Measurements from ENCODE around the gene HECTD1.

DNA sequence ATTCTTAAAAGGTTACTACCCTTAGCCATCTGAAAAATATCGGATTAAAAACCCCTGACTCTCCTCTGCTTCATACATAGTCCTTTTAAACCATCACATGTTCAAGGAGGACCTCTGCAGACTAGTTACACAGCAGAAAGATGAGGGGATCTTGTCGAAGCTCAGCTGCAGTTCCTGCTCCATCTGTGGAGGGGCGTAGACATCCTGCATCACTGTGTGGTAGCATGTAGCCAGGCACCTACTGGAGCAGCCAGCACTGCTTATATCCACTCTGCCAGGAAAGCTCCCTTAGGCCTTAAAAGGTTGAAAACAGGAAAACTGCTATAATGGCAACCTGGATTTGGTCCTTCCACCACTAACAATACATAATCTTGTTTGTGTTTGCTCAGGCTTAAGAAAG, 123.8 kb downstream of the HECTD1 start:
- TF ChIP-seq, protein P1, sequence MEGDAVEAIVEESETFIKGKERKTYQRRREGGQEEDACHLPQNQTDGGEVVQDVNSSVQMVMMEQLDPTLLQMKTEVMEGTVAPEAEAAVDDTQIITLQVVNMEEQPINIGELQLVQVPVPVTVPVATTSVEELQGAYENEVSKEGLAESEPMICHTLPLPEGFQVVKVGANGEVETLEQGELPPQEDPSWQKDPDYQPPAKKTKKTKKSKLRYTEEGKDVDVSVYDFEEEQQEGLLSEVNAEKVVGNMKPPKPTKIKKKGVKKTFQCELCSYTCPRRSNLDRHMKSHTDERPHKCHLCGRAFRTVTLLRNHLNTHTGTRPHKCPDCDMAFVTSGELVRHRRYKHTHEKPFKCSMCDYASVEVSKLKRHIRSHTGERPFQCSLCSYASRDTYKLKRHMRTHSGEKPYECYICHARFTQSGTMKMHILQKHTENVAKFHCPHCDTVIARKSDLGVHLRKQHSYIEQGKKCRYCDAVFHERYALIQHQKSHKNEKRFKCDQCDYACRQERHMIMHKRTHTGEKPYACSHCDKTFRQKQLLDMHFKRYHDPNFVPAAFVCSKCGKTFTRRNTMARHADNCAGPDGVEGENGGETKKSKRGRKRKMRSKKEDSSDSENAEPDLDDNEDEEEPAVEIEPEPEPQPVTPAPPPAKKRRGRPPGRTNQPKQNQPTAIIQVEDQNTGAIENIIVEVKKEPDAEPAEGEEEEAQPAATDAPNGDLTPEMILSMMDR (IDR thresholded peaks at IDR 0.05; ENCODE audit: low read depth, low read length), result no peak
- TF ChIP-seq POLR2A (IDR thresholded peaks at IDR 0.05; ENCODE audit: extremely low read depth, insufficient read length), result no peak
- TF ChIP-seq MYC (IDR thresholded peaks at IDR 0.05; ENCODE audit: low read depth, low read length), result no peak
- TF ChIP-seq, protein P2, sequence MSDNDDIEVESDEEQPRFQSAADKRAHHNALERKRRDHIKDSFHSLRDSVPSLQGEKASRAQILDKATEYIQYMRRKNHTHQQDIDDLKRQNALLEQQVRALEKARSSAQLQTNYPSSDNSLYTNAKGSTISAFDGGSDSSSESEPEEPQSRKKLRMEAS (IDR thresholded peaks at IDR 0.05; ENCODE audit: low read depth, low read length), result no peak

Data from NB4 (cell line).